Peyer's patch (tissue), 4 donors: ENCODE data around the gene CEP85L. TPM values are rescaled to one million over a fixed set of nuclear protein-coding genes. Genes with fewer than 3 reads are reported as not detected.

Experiments used
- DNase-seq, 3 donors: peaks; one replicate each; pipeline ENCODE4 v3.0.0-alpha.2; 2017 to 2019
- H3K27ac ChIP-seq, 4 donors: fragments of 200-600 bp; sonication (generic); one replicate each; pipeline ENCODE4 v1.5.1; 2016 to 2019
- H3K27me3 ChIP-seq, 2 donors: fragments of 200-600 bp; sonication (generic); one replicate each; pipeline ENCODE4 v1.5.1; 2019
- H3K36me3 ChIP-seq, 3 donors: fragments of 200-600 bp; sonication (generic); one replicate each; pipeline ENCODE4 v1.5.1; 2016 to 2019
- H3K4me1 ChIP-seq, 4 donors: fragments of 200-600 bp; sonication (generic); one replicate each; pipeline ENCODE4 v1.5.1; 2016 to 2019
- H3K4me3 ChIP-seq, 4 donors: fragments of 200-600 bp; sonication (generic); 1 replicate in 3 of 4; 2 replicates in 1 of 4; pipeline ENCODE4 v1.5.1; 2016 to 2019; ENCODE audit warnings: mild to moderate bottlenecking in 1 of 4
- H3K9me3 ChIP-seq, 4 donors: fragments of 200-600 bp; sonication (generic); one replicate each; pipeline ENCODE4 v1.5.1; 2016 to 2019; ENCODE audit warnings: mild to moderate bottlenecking in 1 of 4
- POLR2A ChIP-seq, 2 donors: fragments of 450-650 bp; IDR thresholded peaks; one replicate each; pipeline ENCODE4 v1.5.1; 2017; ENCODE audit warnings: antibody characterized with exemption in 2 of 2, mild to moderate bottlenecking in 2 of 2, moderate library complexity in 2 of 2
- total RNA-seq, 4 donors: library from RNA; depleted of rRNA; stranded (reverse); fragments of >200 nt; gene quantifications; one replicate each; pipeline ENCODE4 v1.1.0, GENCODE V29; 2016
- TF ChIP-seq, protein P1 (sequence below), 6 experiments: fragments of 450-650 bp in 4 of 6; fragments of 200-600 bp in 2 of 6; sonication (generic) in 1 of 6; IDR thresholded peaks; one replicate each; pipeline ENCODE4 v1.5.1; 2017 to 2019; ENCODE audit warnings: antibody characterized with exemption in 6 of 6, mild to moderate bottlenecking in 3 of 6, moderate library complexity in 1 of 6

Gene CEP85L
- total RNA-seq, 4 donors from 2014 or later: 3.2 to 22.3 (median 7.5) TPM

DNA sequence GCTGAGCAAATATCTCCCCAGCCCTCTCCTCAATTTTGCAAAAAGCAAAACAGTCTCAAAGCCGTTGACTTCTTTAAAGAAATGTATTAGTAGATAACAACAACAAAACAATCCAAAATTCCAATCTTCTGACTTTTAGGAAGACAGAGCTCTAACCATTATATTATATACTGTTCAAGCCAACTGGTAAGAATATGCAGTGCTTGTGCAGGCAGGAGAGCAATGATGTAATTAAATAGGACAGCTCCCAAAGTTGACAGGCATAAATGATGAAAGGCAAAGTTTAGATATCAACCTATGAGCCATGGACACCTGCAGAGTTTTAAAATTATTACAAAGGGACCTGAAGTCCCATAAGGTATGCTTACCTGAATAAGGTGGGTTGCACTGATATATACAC lies 16.6 kb upstream of the CEP85L start:
- no peak for DNase-seq
- Histone ChIP-seq H3K27ac (peak overlapping the region in 1 of 4 donors; percentile 17), H3K9me3 (no peaks in the 10 kb centered on the region), H3K4me1 (no peaks in the 10 kb centered on the region), H3K27me3 (no peaks in the 10 kb centered on the region), H3K36me3 (no peaks in the 10 kb centered on the region), H3K4me3 (no peak overlapping the region)
- no peak for TF ChIP-seq POLR2A (IDR thresholded peaks at IDR 0.05)
- TF ChIP-seq, protein P1, sequence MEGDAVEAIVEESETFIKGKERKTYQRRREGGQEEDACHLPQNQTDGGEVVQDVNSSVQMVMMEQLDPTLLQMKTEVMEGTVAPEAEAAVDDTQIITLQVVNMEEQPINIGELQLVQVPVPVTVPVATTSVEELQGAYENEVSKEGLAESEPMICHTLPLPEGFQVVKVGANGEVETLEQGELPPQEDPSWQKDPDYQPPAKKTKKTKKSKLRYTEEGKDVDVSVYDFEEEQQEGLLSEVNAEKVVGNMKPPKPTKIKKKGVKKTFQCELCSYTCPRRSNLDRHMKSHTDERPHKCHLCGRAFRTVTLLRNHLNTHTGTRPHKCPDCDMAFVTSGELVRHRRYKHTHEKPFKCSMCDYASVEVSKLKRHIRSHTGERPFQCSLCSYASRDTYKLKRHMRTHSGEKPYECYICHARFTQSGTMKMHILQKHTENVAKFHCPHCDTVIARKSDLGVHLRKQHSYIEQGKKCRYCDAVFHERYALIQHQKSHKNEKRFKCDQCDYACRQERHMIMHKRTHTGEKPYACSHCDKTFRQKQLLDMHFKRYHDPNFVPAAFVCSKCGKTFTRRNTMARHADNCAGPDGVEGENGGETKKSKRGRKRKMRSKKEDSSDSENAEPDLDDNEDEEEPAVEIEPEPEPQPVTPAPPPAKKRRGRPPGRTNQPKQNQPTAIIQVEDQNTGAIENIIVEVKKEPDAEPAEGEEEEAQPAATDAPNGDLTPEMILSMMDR (IDR thresholded peaks at IDR 0.05): no peak

- Histone ChIP-seq H3K27ac (peak overlapping the region in 3 of 4 donors; percentile 4 to 26 (median 22)), H3K4me1 (no peaks in the 10 kb centered on the region), H3K36me3 (no peaks in the 10 kb centered on the region), H3K4me3 (no peak overlapping the region), H3K27me3 (no peaks in the 10 kb centered on the region), H3K9me3 (no peaks in the 10 kb centered on the region)
- DNase-seq: no peak
- TF ChIP-seq, protein P1 (IDR thresholded peaks at IDR 0.05): no peak
- TF ChIP-seq POLR2A (IDR thresholded peaks at IDR 0.05): no peak
These were observed 13.6 kb upstream of the CEP85L start for GRCh38 chr6:118665011-118665410.

GRCh38 chr6:118663993-118664985 lies 12.9 kb upstream of the CEP85L start:
- no peaks in the 10 kb centered on the region for H3K4me1 ChIP-seq
- peak overlapping the region in 3 of 4 donors; percentile 4 to 26 (median 22) for H3K27ac ChIP-seq
- peak overlapping the region in 2 of 4 donors; percentile 17 for H3K4me3 ChIP-seq

GRCh38 chr6:118661831-118662230 lies 10.4 kb upstream of the CEP85L start:
- H3K4me1 ChIP-seq: no peaks in the 10 kb centered on the region
- TF ChIP-seq, protein P1 (IDR thresholded peaks at IDR 0.05): no peak
- no peak for TF ChIP-seq POLR2A (IDR thresholded peaks at IDR 0.05)
- no peak overlapping the region for H3K27ac ChIP-seq
- no peaks in the 10 kb centered on the region for H3K27me3 ChIP-seq
- H3K36me3 ChIP-seq: no peaks in the 10 kb centered on the region
- H3K9me3 ChIP-seq: no peaks in the 10 kb centered on the region
- DNase-seq: no peak
- no peak overlapping the region for H3K4me3 ChIP-seq

More at GRCh38 chr6:118663993-118664985, 12.9 kb upstream of the CEP85L start:
- H3K36me3 ChIP-seq: no peaks in the 10 kb centered on the region
- no peak for DNase-seq
- TF ChIP-seq, protein P1 (IDR thresholded peaks at IDR 0.05): no peak
- TF ChIP-seq POLR2A (IDR thresholded peaks at IDR 0.05): no peak
- no peaks in the 10 kb centered on the region for H3K9me3 ChIP-seq
- H3K27me3 ChIP-seq: no peaks in the 10 kb centered on the region

- no peak overlapping the region for H3K4me3 ChIP-seq
- H3K27ac ChIP-seq: no peak overlapping the region
- H3K27me3 ChIP-seq: no peaks in the 10 kb centered on the region
- peak in 1 of 3 donors; percentile 44 for DNase-seq
- no peaks in the 10 kb centered on the region for H3K36me3 ChIP-seq
- no peaks in the 10 kb centered on the region for H3K4me1 ChIP-seq
- no peak for TF ChIP-seq POLR2A (IDR thresholded peaks at IDR 0.05)
- TF ChIP-seq, protein P1 (IDR thresholded peaks at IDR 0.05): no peak
- no peaks in the 10 kb centered on the region for H3K9me3 ChIP-seq
These were observed 8.8 kb upstream of the CEP85L start for GRCh38 chr6:118660218-118660569.
